DOHH2 (cell line): ENCODE results near the gene TRPM3.

Experiments
- H3F3A ChIP-seq: fragments of 200-600 bp; sonication (generic), shearing (Covaris generic); 2 replicates; pipeline ENCODE4 v1.6.0; 2016; ENCODE audit warnings: antibody characterized with exemption, mild to moderate bottlenecking; ENCODE audit not compliant: control insufficient read depth, insufficient read depth
- H3K27ac ChIP-seq: fragments of 200-600 bp; sonication (generic); 2 replicates; pipeline ENCODE4 v1.5.1; 2014; ENCODE audit warnings: low read depth, mild to moderate bottlenecking, low read length, moderate library complexity
- H3K27me3 ChIP-seq: fragments of 200-600 bp; sonication (generic); 2 replicates; pipeline ENCODE4 v1.6.1; 2014; ENCODE audit warnings: mild to moderate bottlenecking, low read length, mixed read lengths; ENCODE audit not compliant: control insufficient read depth
- H3K36me3 ChIP-seq: fragments of 200-600 bp; sonication (generic); 2 replicates; pipeline ENCODE4 v1.6.1; 2014; ENCODE audit warnings: mild to moderate bottlenecking, low read length, moderate library complexity, mixed read lengths; ENCODE audit not compliant: control insufficient read depth
- H3K4me1 ChIP-seq: fragments of 200-600 bp; sonication (generic); 2 replicates; pipeline ENCODE4 v1.6.1; 2014; ENCODE audit warnings: mild to moderate bottlenecking, low read length, mixed read lengths; ENCODE audit not compliant: control insufficient read depth
- H3K4me2 ChIP-seq: fragments of 200-600 bp; sonication (generic); 2 replicates; pipeline ENCODE4 v1.6.0; 2014; ENCODE audit warnings: mild to moderate bottlenecking, low read length, moderate library complexity
- H3K4me3 ChIP-seq: fragments of 200-600 bp; sonication (generic); 2 replicates; pipeline ENCODE4 v1.5.1; 2014; ENCODE audit warnings: mild to moderate bottlenecking, low read length, mixed read lengths
- H3K79me2 ChIP-seq: fragments of 200-600 bp; sonication (generic); 2 replicates; pipeline ENCODE4 v1.6.1; 2014; ENCODE audit warnings: mild to moderate bottlenecking, low read length, mixed read lengths; ENCODE audit not compliant: control insufficient read depth
- H3K9me2 ChIP-seq: fragments of 200-600 bp; sonication (generic); replicated peaks from 2 replicates; pipeline ENCODE4 v1.6.1; 2014; ENCODE audit warnings: mild to moderate bottlenecking, low read length, mixed read lengths; ENCODE audit not compliant: control insufficient read depth
- H3K9me3 ChIP-seq: fragments of 200-600 bp; sonication (generic); 2 replicates; pipeline ENCODE4 v1.6.1; 2014; ENCODE audit warnings: antibody characterized with exemption, low read length, mixed read lengths; ENCODE audit not compliant: control insufficient read depth, insufficient read depth
- H4K20me1 ChIP-seq: fragments of 200-600 bp; sonication (generic); 2 replicates; pipeline ENCODE4 v1.6.0; 2014; ENCODE audit warnings: low read depth, mild to moderate bottlenecking, antibody characterized with exemption, low read length, moderate library complexity; ENCODE audit not compliant: control insufficient read depth, insufficient read depth
- CTCF ChIP-seq: fragments of 200-600 bp; sonication (generic); IDR thresholded peaks from one replicate; pipeline ENCODE4 v1.5.1; 2014; ENCODE audit warnings: antibody characterized with exemption, mild to moderate bottlenecking, low read depth, low read length; ENCODE audit not compliant: poor library complexity, severe bottlenecking
- EZH2phosphoT487 ChIP-seq: fragments of 200-600 bp; sonication (generic); IDR thresholded peaks from 2 replicates; pipeline ENCODE4 v1.6.1; 2017; ENCODE audit warnings: borderline replicate concordance, mild to moderate bottlenecking, antibody characterized with exemption, low read length, moderate library complexity, mixed read lengths

Gene TRPM3

DNA sequence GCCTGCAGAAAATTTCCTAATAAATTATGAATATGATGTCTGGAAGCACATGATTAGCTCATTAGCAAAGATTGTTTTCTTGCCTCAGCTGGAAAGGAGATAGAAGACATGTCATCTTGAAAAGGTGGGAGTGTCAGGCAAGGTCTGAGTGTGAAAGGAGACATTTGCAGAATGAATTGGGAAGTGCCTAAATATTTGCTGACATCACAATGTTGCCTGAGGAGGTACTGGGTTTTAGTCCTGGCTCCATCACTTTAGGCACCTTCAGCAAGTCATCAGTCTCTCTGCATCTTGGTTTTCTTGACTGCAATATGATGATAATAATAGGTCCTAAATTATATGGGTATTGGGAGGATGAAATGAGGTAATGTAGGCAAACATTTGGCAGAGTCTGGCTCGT lies 140.1 kb downstream of the TRPM3 start:
- TF ChIP-seq CTCF (no peak), EZH2phosphoT487 (no peak)
- H3K4me2 ChIP-seq: no peak overlapping the region

GRCh38 chr9:70979966-70980365 lies 141.5 kb downstream of the TRPM3 start:
- no peak overlapping the region for H3K27ac ChIP-seq
- TF ChIP-seq EZH2phosphoT487: no peak
- TF ChIP-seq CTCF: no peak
- no peaks in the 10 kb centered on the region for H4K20me1 ChIP-seq
- H3K9me3 ChIP-seq: no peaks in the 10 kb centered on the region
- H3K4me1 ChIP-seq: no peaks in the 10 kb centered on the region
- no peaks in the 10 kb centered on the region for H3K79me2 ChIP-seq
- H3K4me3 ChIP-seq: no peak overlapping the region
- no peaks in the 10 kb centered on the region for H3K27me3 ChIP-seq
- H3F3A ChIP-seq: no peaks in the 10 kb centered on the region
- no peaks in the 10 kb centered on the region for H3K9me2 ChIP-seq
- H3K4me2 ChIP-seq: no peak overlapping the region
- no peaks in the 10 kb centered on the region for H3K36me3 ChIP-seq

More for the DNA sequence above, 140.1 kb downstream of the TRPM3 start:
- H3K79me2 ChIP-seq: no peaks in the 10 kb centered on the region
- H3K27ac ChIP-seq: no peak overlapping the region
- no peak overlapping the region for H3K4me3 ChIP-seq
- no peaks in the 10 kb centered on the region for H3K9me2 ChIP-seq
- no peaks in the 10 kb centered on the region for H3K9me3 ChIP-seq
- H3F3A ChIP-seq: no peaks in the 10 kb centered on the region
- H3K4me1 ChIP-seq: no peaks in the 10 kb centered on the region
- H3K36me3 ChIP-seq: no peaks in the 10 kb centered on the region
- no peaks in the 10 kb centered on the region for H3K27me3 ChIP-seq
- H4K20me1 ChIP-seq: no peaks in the 10 kb centered on the region

GRCh38 chr9:70978085-70978484 lies 143.3 kb downstream of the TRPM3 start:
- no peak overlapping the region for H3K27ac ChIP-seq
- H3K9me2 ChIP-seq: no peaks in the 10 kb centered on the region
- H3F3A ChIP-seq: no peaks in the 10 kb centered on the region
- H3K27me3 ChIP-seq: no peaks in the 10 kb centered on the region
- no peaks in the 10 kb centered on the region for H3K36me3 ChIP-seq
- TF ChIP-seq EZH2phosphoT487: no peak
- no peak for TF ChIP-seq CTCF
- no peak overlapping the region for H3K4me2 ChIP-seq
- H3K79me2 ChIP-seq: no peaks in the 10 kb centered on the region
- no peaks in the 10 kb centered on the region for H4K20me1 ChIP-seq
- no peaks in the 10 kb centered on the region for H3K4me1 ChIP-seq
- no peaks in the 10 kb centered on the region for H3K9me3 ChIP-seq
- no peak overlapping the region for H3K4me3 ChIP-seq

DNA sequence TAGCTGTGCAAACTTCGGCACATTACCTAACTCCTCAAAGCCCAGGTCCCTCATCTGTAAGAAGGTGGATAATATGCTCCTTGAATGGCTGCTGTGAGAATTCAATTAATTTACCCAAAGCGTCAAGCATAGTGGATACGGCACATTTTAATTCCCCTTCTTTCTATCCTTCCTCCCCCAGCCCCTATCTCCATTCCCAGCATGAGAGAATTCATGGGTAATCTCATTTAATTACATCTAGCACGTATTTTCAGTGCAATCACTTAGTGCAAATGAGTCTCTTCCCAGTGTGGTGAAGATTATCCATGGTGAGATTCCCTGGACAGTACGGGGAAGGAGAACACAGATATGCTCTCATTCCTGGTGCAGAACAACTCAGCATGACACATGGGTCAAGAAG lies 145.6 kb downstream of the TRPM3 start:
- Histone ChIP-seq H3K36me3 (no peaks in the 10 kb centered on the region), H4K20me1 (no peaks in the 10 kb centered on the region), H3K27ac (no peak overlapping the region), H3K27me3 (no peaks in the 10 kb centered on the region), H3K9me3 (no peaks in the 10 kb centered on the region), H3K9me2 (no peaks in the 10 kb centered on the region), H3K79me2 (no peaks in the 10 kb centered on the region), H3K4me2 (no peak overlapping the region), H3F3A (no peaks in the 10 kb centered on the region), H3K4me1 (no peaks in the 10 kb centered on the region), H3K4me3 (no peak overlapping the region)
- TF ChIP-seq CTCF: no peak
- no peak for TF ChIP-seq EZH2phosphoT487
